HUES6 (cell line): Measurements from ENCODE around the gene BRD9.

Experiments
- H3K27ac ChIP-seq: 2 replicates; pipeline ENCODE4 v1.7.0; 2013; ENCODE audit warnings: low read depth, mild to moderate bottlenecking, low read length, inconsistent platforms
- H3K27me3 ChIP-seq: 2 replicates; pipeline ENCODE4 v1.6.1; 2013; ENCODE audit warnings: low read length; ENCODE audit not compliant: control insufficient read depth, insufficient read depth
- H3K36me3 ChIP-seq: 2 replicates; pipeline ENCODE4 v1.6.1; 2013; ENCODE audit warnings: low read length; ENCODE audit not compliant: control insufficient read depth, insufficient read depth
- H3K4me1 ChIP-seq: 2 replicates; pipeline ENCODE4 v1.6.1; 2013; ENCODE audit warnings: low read length; ENCODE audit not compliant: control insufficient read depth, insufficient read depth
- H3K4me3 ChIP-seq: 2 replicates; pipeline ENCODE4 v1.5.1; 2013; ENCODE audit warnings: low read depth, low read length
- H3K9ac ChIP-seq: one replicate; pipeline ENCODE4 v1.6.1; 2013; ENCODE audit warnings: mild to moderate bottlenecking, low read length
- H3K9me3 ChIP-seq: 2 replicates; pipeline ENCODE4 v1.6.1; 2013; ENCODE audit warnings: low read depth, low read length; ENCODE audit not compliant: control insufficient read depth, insufficient read depth

BRD9 gene

DNA sequence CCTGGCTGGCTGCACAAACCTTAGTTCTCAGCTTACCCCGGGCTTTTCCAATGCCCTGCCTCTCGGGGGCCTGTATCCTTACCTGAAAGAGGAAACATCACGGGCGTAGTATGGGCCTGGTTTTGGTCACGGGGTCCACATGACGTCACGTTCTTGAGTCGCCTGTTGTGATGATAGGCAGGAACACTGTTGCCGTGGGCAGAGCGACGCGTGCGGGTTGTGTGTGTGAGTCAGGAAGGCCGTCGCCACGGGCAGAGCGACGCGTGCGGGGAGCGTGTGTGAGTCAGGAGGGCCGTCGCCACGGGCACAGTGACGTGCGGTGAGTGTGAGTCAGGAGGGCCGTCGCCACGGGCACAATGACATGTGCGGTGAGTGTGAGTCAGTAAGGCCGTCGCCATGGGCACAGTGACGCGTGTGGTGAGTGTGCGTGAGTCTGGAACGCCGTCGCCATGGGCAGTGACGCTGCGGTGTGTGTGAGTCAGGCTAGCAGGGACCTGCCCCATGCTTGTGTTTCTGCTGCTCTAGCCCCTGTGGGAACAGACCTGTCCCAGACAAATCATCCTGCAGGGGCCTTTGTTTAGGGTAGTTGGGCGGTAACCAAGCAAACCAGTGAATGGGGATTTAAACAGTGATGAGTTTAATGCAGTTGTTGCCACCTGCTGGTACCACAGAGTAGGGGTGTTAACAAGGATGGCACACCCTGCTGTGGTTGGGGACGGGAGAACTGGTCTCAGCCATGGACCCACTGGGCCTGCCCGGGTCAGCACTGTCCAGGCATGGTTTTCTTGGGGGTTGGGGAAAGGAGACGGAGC lies 19.9 kb upstream of the BRD9 start:
- H3K27ac ChIP-seq: no peak overlapping the region
- no peaks in the 10 kb centered on the region for H3K27me3 ChIP-seq
- no peak overlapping the region for H3K4me3 ChIP-seq
- H3K9me3 ChIP-seq: no peaks in the 10 kb centered on the region
- H3K9ac ChIP-seq: no peak overlapping the region
- no peaks in the 10 kb centered on the region for H3K4me1 ChIP-seq
- peaks cover 96% of the 10 kb centered on the region for H3K36me3 ChIP-seq

DNA sequence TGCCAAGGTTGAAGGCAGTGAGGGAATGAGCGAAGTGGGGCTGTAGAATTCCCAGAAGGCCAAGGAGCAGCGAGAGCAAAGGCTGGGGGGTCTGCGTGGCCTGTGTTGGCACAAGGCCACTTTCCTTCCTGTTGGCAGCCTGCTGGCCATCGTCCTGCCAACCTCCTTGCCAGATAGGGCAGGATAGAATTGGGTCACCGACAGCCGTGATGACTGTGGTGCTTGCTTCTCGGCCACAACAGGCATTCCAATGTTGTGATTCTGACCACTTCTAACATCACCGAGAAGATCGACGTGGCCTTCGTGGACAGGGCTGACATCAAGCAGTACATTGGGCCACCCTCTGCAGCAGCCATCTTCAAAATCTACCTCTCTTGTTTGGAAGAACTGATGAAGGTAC lies 19.0 kb upstream of the BRD9 start:
- H3K36me3 ChIP-seq: peaks cover 96% of the 10 kb centered on the region
- no peaks in the 10 kb centered on the region for H3K27me3 ChIP-seq
- H3K27ac ChIP-seq: no peak overlapping the region
- no peaks in the 10 kb centered on the region for H3K4me1 ChIP-seq
- H3K9ac ChIP-seq: no peak overlapping the region
- H3K9me3 ChIP-seq: no peaks in the 10 kb centered on the region
- H3K4me3 ChIP-seq: no peak overlapping the region

DNA sequence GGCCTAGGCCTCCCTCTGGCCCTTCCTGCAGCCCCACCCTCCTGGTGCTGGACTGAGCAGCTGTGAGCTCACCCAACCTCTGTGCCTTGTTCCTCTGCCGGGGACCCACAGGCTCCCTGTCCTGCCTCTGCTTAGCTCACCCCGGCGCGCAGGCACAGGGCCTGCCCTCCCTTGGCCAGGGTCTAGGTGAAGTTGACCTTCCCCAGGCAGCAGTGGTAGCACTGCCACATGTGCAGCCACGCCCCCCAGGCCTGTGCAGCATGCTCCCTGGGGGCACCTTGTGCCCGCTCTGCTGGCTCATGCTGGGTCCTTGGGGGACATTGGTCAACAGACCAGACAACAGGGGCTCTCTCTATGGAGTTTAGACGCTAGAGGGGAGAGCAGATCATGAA lies 18.2 kb upstream of the BRD9 start:
- H3K27ac ChIP-seq: no peak overlapping the region
- H3K4me1 ChIP-seq: no peaks in the 10 kb centered on the region
- no peak overlapping the region for H3K4me3 ChIP-seq
- H3K36me3 ChIP-seq: peaks cover 96% of the 10 kb centered on the region
- H3K27me3 ChIP-seq: no peaks in the 10 kb centered on the region
- H3K9ac ChIP-seq: no peak overlapping the region
- H3K9me3 ChIP-seq: no peaks in the 10 kb centered on the region

DNA sequence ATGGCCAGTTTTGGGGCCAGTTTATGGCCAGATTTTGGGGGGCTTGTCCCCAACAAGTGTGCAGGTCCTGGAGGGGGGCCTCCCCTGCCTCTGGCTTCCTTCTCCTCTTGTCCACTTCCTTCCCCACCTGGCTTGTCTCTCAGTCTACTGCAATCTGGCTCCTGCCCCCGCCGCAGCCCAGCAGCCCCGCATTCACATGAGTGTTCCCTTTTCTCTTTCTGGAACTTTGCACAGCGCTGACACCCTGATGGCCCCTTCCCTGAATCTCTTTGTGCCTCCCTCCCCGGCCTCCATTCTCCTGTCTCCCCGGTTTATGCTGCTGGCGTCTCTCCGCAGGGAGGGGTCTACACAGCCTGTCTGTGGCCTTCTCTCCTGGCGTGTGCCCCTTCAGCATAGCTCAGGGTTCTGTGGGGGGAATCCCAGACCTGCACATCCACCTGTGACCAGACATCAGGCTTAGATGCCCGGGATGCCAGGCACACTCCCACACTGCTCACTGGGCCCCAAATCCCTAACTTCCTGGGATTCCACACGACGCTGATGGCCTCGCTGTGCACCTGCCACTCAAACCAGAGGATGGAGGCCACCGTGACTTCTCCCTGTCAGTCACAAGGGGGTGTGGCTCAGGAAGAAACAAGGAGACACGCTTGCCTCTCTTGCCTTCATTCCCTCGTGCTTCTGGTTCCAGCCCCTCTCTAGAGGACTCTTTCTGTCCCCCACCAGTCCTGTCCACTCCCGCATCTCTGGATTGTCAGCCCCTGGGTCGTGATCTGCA lies 17.6 kb upstream of the BRD9 start:
- no peak overlapping the region for H3K27ac ChIP-seq

DNA sequence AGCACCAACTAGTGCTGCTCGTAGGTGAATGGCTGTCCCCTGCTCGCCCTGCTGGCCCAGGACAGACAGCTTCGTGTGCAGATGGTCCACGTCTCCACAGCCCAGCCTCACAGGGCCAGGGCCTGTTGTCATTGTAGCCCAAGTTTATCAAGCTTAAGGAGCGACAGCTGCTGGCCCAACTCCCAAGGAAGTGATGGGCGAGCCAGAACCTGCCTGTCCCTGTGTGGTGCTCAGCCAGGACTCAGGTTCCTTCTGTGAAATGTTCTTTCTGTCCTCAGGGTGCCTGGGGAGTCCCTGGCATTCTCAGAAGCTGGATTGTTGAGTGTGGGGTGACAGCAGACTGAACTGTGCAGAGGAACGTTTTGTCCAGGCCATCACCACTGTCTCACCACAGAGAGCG lies 16.5 kb upstream of the BRD9 start:
- H3K4me3 ChIP-seq: no peak overlapping the region
- H3K27ac ChIP-seq: no peak overlapping the region
- no peaks in the 10 kb centered on the region for H3K9me3 ChIP-seq
- H3K9ac ChIP-seq: no peak overlapping the region
- no peaks in the 10 kb centered on the region for H3K4me1 ChIP-seq
- peaks cover 96% of the 10 kb centered on the region for H3K36me3 ChIP-seq
- no peaks in the 10 kb centered on the region for H3K27me3 ChIP-seq

More for the DNA sequence above, 17.6 kb upstream of the BRD9 start:
- H3K27me3 ChIP-seq: no peaks in the 10 kb centered on the region
- no peaks in the 10 kb centered on the region for H3K9me3 ChIP-seq
- H3K4me1 ChIP-seq: no peaks in the 10 kb centered on the region
- H3K4me3 ChIP-seq: no peak overlapping the region
- H3K36me3 ChIP-seq: peaks cover 96% of the 10 kb centered on the region
- H3K9ac ChIP-seq: no peak overlapping the region

DNA sequence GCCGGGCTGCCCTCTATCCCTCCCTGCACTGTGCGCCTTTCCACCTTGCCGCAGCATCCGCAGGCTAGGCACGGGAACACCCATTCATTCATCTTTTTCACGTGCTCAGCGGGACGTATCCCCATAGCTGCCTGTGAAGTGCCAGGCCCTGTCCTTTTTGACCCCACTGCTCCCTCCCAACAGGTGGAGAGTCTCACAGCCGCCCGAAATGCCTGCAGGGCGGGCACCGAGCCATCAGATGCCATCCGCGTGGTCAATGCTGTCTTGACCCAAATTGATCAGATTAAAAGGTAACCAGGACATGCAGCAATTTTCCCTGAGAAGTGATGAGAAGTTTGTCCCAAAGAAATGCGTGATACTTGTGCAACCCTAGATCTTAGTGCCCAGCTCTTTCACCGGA lies 15.6 kb upstream of the BRD9 start:
- peaks cover 93% of the 10 kb centered on the region for H3K36me3 ChIP-seq
- H3K9ac ChIP-seq: no peak overlapping the region
- H3K27me3 ChIP-seq: no peaks in the 10 kb centered on the region
- no peak overlapping the region for H3K4me3 ChIP-seq
- no peaks in the 10 kb centered on the region for H3K9me3 ChIP-seq
- H3K27ac ChIP-seq: no peak overlapping the region
- no peaks in the 10 kb centered on the region for H3K4me1 ChIP-seq

DNA sequence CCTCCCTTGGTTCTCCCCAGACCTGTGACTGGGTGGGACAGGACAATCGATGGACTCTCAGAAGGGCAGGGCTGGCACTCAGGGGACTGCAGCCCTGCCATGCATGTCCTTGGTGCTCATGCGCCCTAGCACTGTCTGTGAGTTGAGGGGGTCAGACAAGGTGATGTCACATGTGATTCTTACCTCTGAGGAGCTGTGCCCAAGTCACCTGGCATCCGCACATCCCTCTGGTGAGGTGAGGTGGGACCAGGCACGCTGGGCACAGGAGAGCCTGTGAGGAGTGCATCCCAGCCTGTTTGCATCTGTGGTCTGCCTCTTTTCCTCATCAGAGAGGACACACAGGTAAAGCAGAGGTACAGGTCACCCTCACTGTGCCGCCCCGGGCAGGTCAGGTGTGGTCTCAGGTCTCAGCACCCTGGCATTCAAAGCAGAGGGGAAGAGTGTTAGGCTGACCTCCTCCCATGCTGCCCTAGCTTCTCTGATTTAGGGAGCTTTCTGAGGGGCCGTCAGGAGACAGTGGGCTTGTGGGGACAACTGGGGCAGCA lies 14.8 kb upstream of the BRD9 start:
- H3K4me3 ChIP-seq: no peak overlapping the region
- no peak overlapping the region for H3K27ac ChIP-seq
- no peak overlapping the region for H3K9ac ChIP-seq
- H3K27me3 ChIP-seq: no peaks in the 10 kb centered on the region
- no peaks in the 10 kb centered on the region for H3K4me1 ChIP-seq
- peaks cover 90% of the 10 kb centered on the region for H3K36me3 ChIP-seq
- H3K9me3 ChIP-seq: no peaks in the 10 kb centered on the region

DNA sequence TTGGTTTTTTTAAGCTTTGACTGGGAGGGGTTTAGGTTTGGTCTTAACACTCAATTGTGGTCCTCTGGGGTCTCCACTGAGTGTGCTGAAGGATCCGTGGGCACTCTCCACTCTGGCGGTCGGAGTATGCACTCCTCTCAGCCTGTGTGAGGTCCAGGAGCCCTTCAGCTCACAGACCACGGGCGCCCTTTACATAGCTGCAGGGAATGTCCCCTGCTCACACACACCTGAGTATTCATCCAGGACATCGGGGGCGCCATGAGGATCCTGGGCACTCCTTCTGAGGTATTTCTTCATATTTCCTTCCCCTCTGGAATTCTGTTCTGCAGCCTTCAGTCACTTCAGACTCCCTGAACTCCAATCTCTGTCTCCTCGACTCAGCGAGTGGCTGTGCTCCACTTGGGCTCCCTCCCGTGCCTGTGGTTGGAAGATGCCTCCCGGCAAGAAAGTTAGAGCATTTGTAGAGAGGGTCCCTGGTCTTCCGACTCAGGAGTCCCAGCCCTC lies 12.6 kb upstream of the BRD9 start:
- Histone ChIP-seq H3K27ac (no peak overlapping the region), H3K9me3 (no peaks in the 10 kb centered on the region), H3K9ac (no peak overlapping the region), H3K4me1 (no peaks in the 10 kb centered on the region), H3K4me3 (no peak overlapping the region), H3K27me3 (no peaks in the 10 kb centered on the region), H3K36me3 (peaks cover 91% of the 10 kb centered on the region)

DNA sequence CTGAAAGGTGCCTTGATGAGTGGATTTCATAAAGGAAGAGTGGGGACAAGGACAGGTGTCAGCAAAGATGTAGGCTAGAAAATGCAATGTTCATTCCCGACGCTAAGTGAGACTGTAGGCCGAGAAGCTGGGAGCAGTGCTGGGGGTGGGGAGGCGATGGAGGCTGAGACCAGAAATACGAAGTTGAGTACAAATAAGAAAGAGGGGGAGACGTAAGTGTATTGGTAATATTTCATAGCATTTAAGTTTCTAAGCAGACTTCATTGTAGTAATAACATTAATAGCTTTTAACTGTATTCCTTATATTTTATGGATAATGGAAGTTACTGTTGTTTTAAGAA lies 11.1 kb upstream of the BRD9 start:
- Histone ChIP-seq H3K27me3 (no peaks in the 10 kb centered on the region), H3K4me1 (no peaks in the 10 kb centered on the region), H3K9ac (no peak overlapping the region), H3K36me3 (peaks cover 82% of the 10 kb centered on the region), H3K4me3 (no peak overlapping the region), H3K27ac (no peak overlapping the region), H3K9me3 (no peaks in the 10 kb centered on the region)

DNA sequence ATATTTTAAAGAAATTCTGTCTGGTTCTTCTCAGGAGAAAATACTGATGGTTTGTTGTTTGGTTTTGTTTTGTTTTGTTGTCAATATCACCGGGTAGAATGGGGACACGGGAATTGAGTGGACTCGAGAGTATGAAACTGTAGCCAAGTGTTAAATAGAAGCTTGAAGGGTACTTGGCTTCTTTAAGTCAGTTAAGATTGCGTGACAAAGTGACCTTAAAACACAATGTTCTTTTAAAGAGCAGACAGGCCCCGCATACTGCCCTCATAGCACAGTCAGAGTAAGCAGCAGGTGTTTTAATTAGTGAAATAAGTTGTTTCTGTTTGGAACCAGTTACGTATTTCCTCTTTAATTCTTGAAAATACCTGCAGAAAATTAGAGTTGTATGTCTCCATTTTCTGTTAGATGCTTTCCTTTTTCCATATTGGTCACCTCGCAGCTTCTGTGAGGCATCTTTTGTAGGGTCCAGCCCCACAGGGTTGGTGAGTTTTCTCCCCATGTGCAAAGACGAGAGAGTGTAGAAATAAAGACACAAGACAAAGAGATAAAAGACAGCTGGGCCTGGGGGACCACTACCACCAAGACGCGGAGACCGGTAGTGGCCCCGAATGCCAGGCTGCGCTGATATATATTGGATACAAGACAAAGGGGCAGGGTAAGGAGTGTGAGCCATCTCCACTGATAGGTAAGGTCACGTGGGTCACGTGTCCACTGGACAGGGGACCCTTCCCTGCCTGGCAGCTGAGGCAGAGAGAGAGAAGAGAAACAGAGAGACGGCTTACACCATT lies 9.7 kb upstream of the BRD9 start:
- Histone ChIP-seq H3K4me3 (no peak overlapping the region), H3K9me3 (no peaks in the 10 kb centered on the region), H3K36me3 (peaks cover 69% of the 10 kb centered on the region), H3K9ac (no peak overlapping the region), H3K27me3 (no peaks in the 10 kb centered on the region), H3K27ac (no peak overlapping the region), H3K4me1 (no peaks in the 10 kb centered on the region)
